Endothelial cell of umbilical vein (primary cell): ENCODE data around the gene TNFRSF19. TPM values are rescaled to one million over a fixed set of nuclear protein-coding genes. Genes with fewer than 3 reads are reported as not detected.

Source experiments
- BruUV-seq: library from RNA; stranded (reverse); fragments of 400-500 nt; replicated peaks from 2 replicates; lab custom pipeline; 2021; lab: Mats Ljungman, UMichigan
- CTCF ChIA-PET: fragments of 300-600, 350-600 bp; sonication (Branson Sonifier 250); formaldehyde crosslinking; loops from one replicate; lab custom pipeline; 2021; ENCODE audit warnings: antibody characterized with exemption, inconsistent platforms; lab: Charles Lee
- POLR2A ChIA-PET: fragments of 300-600, 350-600 bp; sonication (Branson Sonifier 250); formaldehyde crosslinking; loops from one replicate; lab custom pipeline; 2021; ENCODE audit warnings: antibody characterized with exemption, inconsistent platforms; lab: Charles Lee
- DNase-seq: peaks from one replicate; pipeline ENCODE4 v3.0.0-alpha.2; 2011; ENCODE audit warnings: low read depth, low spot score
- FAIRE-seq: peaks from 2 replicates; lab custom pipeline; 2011; peaks lifted over from hg19 to GRCh38; lab: Jason Lieb, UNC
- H2AFZ ChIP-seq: 2 replicates; pipeline ENCODE4 v1.6.0; 2012; ENCODE audit warnings: low read depth, low read length, control low read depth, inconsistent platforms
- H3K27ac ChIP-seq: 2 replicates; pipeline ENCODE4 v1.5.1; 2011; ENCODE audit warnings: low read depth, mild to moderate bottlenecking, control low read depth, low read length, moderate library complexity; ENCODE audit not compliant: insufficient read depth
- H3K27me3 ChIP-seq, 2 experiments: 2 replicates each; pipeline versions ENCODE4 v1.6.0 to v1.6.1; 2011; ENCODE audit warnings: low read length in 2 of 2, mixed read lengths in 1 of 2; ENCODE audit not compliant: control insufficient read depth in 2 of 2, insufficient read depth in 2 of 2
- H3K36me3 ChIP-seq, 2 experiments: 2 replicates in 1 of 2; 3 replicates in 1 of 2; pipeline ENCODE4 v1.5.1; 2011; ENCODE audit warnings: low read length in 2 of 2, mild to moderate bottlenecking in 1 of 2, moderate library complexity in 1 of 2; ENCODE audit not compliant: control insufficient read depth in 2 of 2, insufficient read depth in 2 of 2; ENCODE audit errors: extremely low read depth in 1 of 2
- H3K4me1 ChIP-seq: 3 replicates; pipeline ENCODE4 v1.5.1; 2011; ENCODE audit warnings: mild to moderate bottlenecking, low read length; ENCODE audit not compliant: control insufficient read depth, insufficient read depth; ENCODE audit errors: extremely low read depth
- H3K4me2 ChIP-seq: 2 replicates; pipeline ENCODE4 v1.6.1; 2011; ENCODE audit warnings: low read length, control low read depth, mixed read lengths; ENCODE audit not compliant: insufficient read depth
- H3K4me3 ChIP-seq, 3 experiments: fragments of 200-600 bp in 1 of 3; sonication (generic), shearing (Covaris generic) in 1 of 3; replicated peaks in 1 of 3; 2 replicates each; pipeline ENCODE4 v1.5.1; 2011 to 2016; ENCODE audit warnings: control low read depth in 3 of 3, low read length in 3 of 3, mild to moderate bottlenecking in 2 of 3, inconsistent platforms in 1 of 3, low read depth in 1 of 3, moderate library complexity in 1 of 3; ENCODE audit not compliant: insufficient read depth in 1 of 3
- H3K79me2 ChIP-seq: 2 replicates; pipeline ENCODE4 v1.6.0; 2012; ENCODE audit warnings: low read length, inconsistent platforms; ENCODE audit not compliant: control insufficient read depth, insufficient read depth
- H3K9ac ChIP-seq: replicated peaks from 2 replicates; pipeline ENCODE3; 2011; ENCODE audit warnings: low read length, control low read depth; ENCODE audit not compliant: insufficient read depth; ENCODE audit errors: extremely low read depth
- H3K9me1 ChIP-seq: replicated peaks from 3 replicates; pipeline ENCODE4 v1.6.0; 2011; ENCODE audit warnings: mild to moderate bottlenecking, low read length; ENCODE audit not compliant: control insufficient read depth, insufficient read depth; ENCODE audit errors: extremely low read depth
- H3K9me3 ChIP-seq: replicated peaks from 2 replicates; pipeline ENCODE4 v1.5.1; 2012; ENCODE audit warnings: low read length, inconsistent platforms; ENCODE audit not compliant: control insufficient read depth, insufficient read depth
- H4K20me1 ChIP-seq: replicated peaks from 2 replicates; pipeline ENCODE3; 2011; ENCODE audit warnings: mild to moderate bottlenecking, low read length; ENCODE audit not compliant: control insufficient read depth, insufficient read depth; ENCODE audit errors: extremely low read depth
- EZH2 ChIP-seq: IDR thresholded peaks from 2 replicates; pipeline ENCODE4 v1.6.1; 2012; ENCODE audit warnings: borderline replicate concordance, low read depth, mild to moderate bottlenecking, moderate library complexity, low read length, inconsistent platforms; ENCODE audit not compliant: severe bottlenecking
- FOS ChIP-seq: IDR thresholded peaks from 2 replicates; pipeline ENCODE4 v1.6.1; 2011; ENCODE audit warnings: mild to moderate bottlenecking, low read length, moderate library complexity, borderline replicate concordance; ENCODE audit not compliant: insufficient read depth
- MAX ChIP-seq: IDR thresholded peaks from 2 replicates; pipeline ENCODE4 v1.6.1; 2011; ENCODE audit not compliant: insufficient read depth, insufficient read length
- MYC ChIP-seq: IDR thresholded peaks from one replicate; pipeline ENCODE4 v1.6.1; 2011; ENCODE audit warnings: mild to moderate bottlenecking, low read depth, low read length
- POLR2AphosphoS5 ChIP-seq: IDR thresholded peaks from 2 replicates; pipeline ENCODE4 v1.6.1; 2012; ENCODE audit warnings: low read depth, mild to moderate bottlenecking, control low read depth, low read length, moderate library complexity; ENCODE audit not compliant: insufficient read depth
- dilution Hi-C: fragments of 300-500 bp; cut with MboI; formaldehyde crosslinking; loops from one replicate; pipeline ENCODE4 v1.15.0; 2019; ENCODE audit warnings: low sequenced_read_pairs; ENCODE audit not compliant: extremely low pct_ligation_motif_present
- intact Hi-C: fragments of 100-400 bp; cut with micrococcal nuclease; formaldehyde crosslinking; loops from one replicate; pipeline ENCODE4 v1.10.0; 2022
- polyA plus RNA-seq, 4 experiments: library from polyadenylated mRNA; depleted of rRNA in 3 of 4; stranded (reverse) in 3 of 4; unstranded in 1 of 4; fragments of >200 nt; gene quantifications; 2 replicates each; pipeline versions ENCODE4 v1.2.1 to v1.2.3, GENCODE V29; 2011 to 2012; ENCODE audit warnings: missing spikeins in 1 of 4
- total RNA-seq: library from RNA; stranded (reverse); gene quantifications from 2 replicates; pipeline ENCODE4 v1.2.3, GENCODE V29; 2021

TNFRSF19 gene
- total and polyA plus RNA-seq, 2 donors (not counting 3 experiments of a cell fraction or from before 2014, with no cell fraction given) = 0.23 to 0.29 TPM

GRCh38 chr13:23558675-23559536 is 11.3 kb upstream of the TNFRSF19 start:
- H3K36me3 ChIP-seq = no peaks in the 10 kb centered on the region
- peaks cover 8% of the 10 kb centered on the region for H3K4me1 ChIP-seq
- no TSS peak for BruUV-seq
- peak overlapping the region; percentile 78 for H2AFZ ChIP-seq
- peak overlapping the region; percentile 21 for H3K27ac ChIP-seq
- H4K20me1 ChIP-seq = no peaks in the 10 kb centered on the region
- H3K4me3 ChIP-seq = no peak overlapping the region
- no peaks in the 10 kb centered on the region for H3K9me1 ChIP-seq
- no peaks in the 10 kb centered on the region for H3K9me3 ChIP-seq
- ChIA-PET POLR2A (interaction anchor here (0.6 kb wide), 1 partner anchor 183 kb away, joined by 5 read pairs; no protein-coding TSS in a partner anchor), CTCF (interaction anchor here (0.7 kb wide), 1 partner anchor 323 kb away, joined by 3 read pairs; no protein-coding TSS in a partner anchor)
- H3K4me2 ChIP-seq = peak overlapping the region; percentile 68
- dilution Hi-C loops (no loop called here), intact Hi-C loops (no loop called here)
- H3K27me3 ChIP-seq = peaks cover 2 to 6% of the 10 kb centered on the region in 2 experiments
- no peaks in the 10 kb centered on the region for H3K79me2 ChIP-seq
- peak; percentile 69 for DNase-seq
- TF ChIP-seq MYC (no peak), FOS (peak; percentile 49)
- no peak overlapping the region for H3K9ac ChIP-seq
- peak; percentile 89 for FAIRE-seq

- ChIA-PET POLR2A (no interaction called here), CTCF (no interaction called here)
- intact Hi-C loops (no loop called here), dilution Hi-C loops (no loop called here)
- BruUV-seq = no TSS peak
- TF ChIP-seq MAX = no peak
- TF ChIP-seq FOS = no peak
- TF ChIP-seq POLR2AphosphoS5 = no peak
- TF ChIP-seq EZH2 = no peak
- no peak overlapping the region for H3K4me3 ChIP-seq
- H3K79me2 ChIP-seq = no peaks in the 10 kb centered on the region
- no peaks in the 10 kb centered on the region for H4K20me1 ChIP-seq
- DNase-seq (no peak), FAIRE-seq (no peak)
- H3K9me1 ChIP-seq = no peaks in the 10 kb centered on the region
- no peak overlapping the region for H3K9ac ChIP-seq
- H3K36me3 ChIP-seq = no peaks in the 10 kb centered on the region
- H3K9me3 ChIP-seq = no peaks in the 10 kb centered on the region
- no peak overlapping the region for H3K4me2 ChIP-seq
- peaks cover 0 to 8% of the 10 kb centered on the region in 2 experiments for H3K27me3 ChIP-seq
- peaks cover 8% of the 10 kb centered on the region for H3K4me1 ChIP-seq
- no peak overlapping the region for H2AFZ ChIP-seq
- no peak overlapping the region for H3K27ac ChIP-seq
Measured at GRCh38 chr13:23560571-23561089, 9.6 kb upstream of the TNFRSF19 start.
